ENCODE results near the gene SEMA4D. TPM values are rescaled to one million over a fixed set of nuclear protein-coding genes. Genes with fewer than 3 reads are reported as not detected.
"Not testable (repeated sequence)": the region's sequence is repeated elsewhere in the genome, so short reads cannot be mapped to it uniquely, and the experiment has no call there.

Gene SEMA4D
- total RNA-seq, 1 donor from 2014 or later = 388 TPM

DNA sequence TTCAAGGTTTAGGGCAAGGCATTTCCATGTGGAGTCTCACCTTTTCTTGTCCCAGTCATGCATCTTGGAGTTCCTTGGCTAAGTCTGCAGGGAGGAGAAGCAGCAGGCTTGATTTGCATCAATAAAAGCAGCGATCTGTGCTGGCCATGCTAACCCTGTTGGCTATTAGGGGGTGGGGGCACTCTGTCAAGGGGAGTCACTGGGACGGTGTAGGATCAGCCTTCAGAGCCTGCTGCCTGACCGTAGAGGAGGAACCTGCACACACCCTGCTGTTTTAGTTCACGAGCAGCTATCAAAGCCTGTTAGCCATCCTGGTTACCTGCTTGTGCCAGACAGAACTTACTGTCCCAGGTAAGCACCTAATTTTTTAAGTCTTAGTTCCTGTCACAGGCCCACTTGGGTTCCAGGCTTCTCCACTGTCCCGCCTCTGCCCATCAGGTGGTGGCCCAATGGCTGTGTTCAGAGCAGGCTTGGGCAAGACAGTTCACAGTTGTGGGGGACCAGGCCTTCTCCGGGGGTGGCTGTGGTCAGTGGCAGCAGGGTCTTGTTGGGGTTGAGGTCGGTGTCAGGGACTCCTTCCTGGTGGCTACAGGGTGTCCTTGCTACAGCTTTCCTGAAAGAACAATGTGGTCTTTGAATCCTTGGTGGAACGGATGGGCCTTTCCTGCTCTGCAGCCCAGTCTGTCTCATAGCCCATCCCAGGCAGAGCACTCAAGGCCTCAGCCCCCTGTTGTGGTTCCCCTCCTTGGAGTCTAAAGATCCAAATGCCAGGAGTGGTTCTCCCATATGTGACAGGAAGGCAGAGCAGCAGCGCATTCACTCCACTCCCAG is 135.9 kb downstream of the SEMA4D start:
- intact Hi-C loops (cut with micrococcal nuclease) = loop anchor here (2.0 kb wide), 1 partner anchor 13 kb away; no protein-coding TSS in a partner anchor

DNA sequence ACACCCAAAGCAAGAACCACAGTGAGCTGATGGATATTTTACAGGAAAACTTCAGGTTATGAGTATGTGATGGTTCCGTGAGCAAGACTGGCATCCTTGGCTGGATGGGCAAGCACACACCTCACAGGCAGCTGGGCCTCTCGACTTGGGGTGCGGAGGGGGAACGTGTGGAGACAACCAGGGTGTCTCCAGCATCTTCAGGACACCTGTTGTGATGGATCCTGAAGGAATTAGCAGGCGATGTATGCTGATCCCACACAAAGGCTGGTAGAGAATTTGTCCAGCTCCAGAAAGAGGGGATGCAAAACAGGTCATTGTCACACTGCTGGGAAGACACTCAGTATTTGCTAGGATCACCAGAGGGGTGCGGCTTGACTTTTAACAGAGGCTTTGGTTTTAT is 136.9 kb downstream of the SEMA4D start:
- intact Hi-C loops (cut with micrococcal nuclease) = loop anchor here (2.0 kb wide), 1 partner anchor 14 kb away; no protein-coding TSS in a partner anchor

GRCh38 chr9:89360465-89360864 is 137.4 kb downstream of the SEMA4D start:
- intact Hi-C loops (cut with micrococcal nuclease) = loop anchor here (2.0 kb wide), 1 partner anchor 14 kb away; no protein-coding TSS in a partner anchor

DNA sequence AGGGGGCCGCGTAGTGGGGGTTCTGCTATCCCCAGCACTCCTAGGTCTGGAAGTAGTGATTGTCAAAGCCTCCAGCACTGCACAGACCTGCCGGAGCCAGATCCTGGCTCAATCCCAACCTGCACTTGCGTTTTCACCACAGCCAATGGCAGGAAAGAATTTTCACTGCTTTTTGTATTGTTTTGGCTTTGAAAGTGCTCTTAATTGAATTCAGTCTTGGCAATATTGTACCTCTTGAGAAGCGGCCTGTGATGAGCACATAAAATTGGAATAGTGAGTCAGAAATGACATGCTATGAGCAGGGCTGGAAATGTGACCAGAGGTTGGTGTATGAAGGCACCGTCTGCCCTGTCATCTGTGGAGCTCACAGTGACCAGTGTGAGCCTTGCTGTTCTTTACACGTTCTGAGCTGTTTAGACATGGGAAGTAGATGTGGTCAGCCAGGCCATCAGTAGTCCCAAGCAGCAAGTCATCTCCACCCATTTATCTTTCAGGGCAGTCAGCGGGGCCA is 138.1 kb downstream of the SEMA4D start:
- intact Hi-C loops (cut with micrococcal nuclease) = loop anchor here (2.0 kb wide), 1 partner anchor 15 kb away; no protein-coding TSS in a partner anchor

- intact Hi-C loops (cut with micrococcal nuclease) = no loop called here
These were observed 138.9 kb downstream of the SEMA4D start for GRCh38 chr9:89358985-89359384.

GRCh38 chr9:89358376-89358916 is 139.5 kb downstream of the SEMA4D start:
- intact Hi-C loops (cut with micrococcal nuclease) = no loop called here

GRCh38 chr9:89357331-89358197 is 140.3 kb downstream of the SEMA4D start:
- intact Hi-C loops (cut with micrococcal nuclease) = no loop called here

DNA sequence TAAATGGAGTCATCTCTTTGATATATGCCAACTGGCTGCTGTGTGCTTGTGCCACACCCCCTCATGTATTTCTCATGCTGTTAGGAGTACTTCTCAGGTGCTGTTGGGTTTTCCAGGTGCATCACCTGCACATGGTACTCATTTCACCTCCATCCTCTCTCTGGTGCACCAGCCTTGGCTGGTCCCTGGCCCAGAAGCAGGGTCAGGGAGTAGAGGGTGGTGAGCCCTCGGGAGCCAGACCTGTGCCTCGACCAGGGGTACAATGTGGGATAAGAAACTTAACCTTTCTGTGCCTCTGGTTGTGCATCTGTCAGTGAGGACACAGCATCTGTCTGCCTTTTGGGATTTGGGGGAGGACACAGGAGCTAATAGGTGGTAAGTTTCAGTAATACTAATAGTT is 141.1 kb downstream of the SEMA4D start:
- intact Hi-C loops (cut with micrococcal nuclease) = no loop called here

- intact Hi-C loops (cut with micrococcal nuclease) = no loop called here
These were observed 143.4 kb downstream of the SEMA4D start for GRCh38 chr9:89354471-89354870.

DNA sequence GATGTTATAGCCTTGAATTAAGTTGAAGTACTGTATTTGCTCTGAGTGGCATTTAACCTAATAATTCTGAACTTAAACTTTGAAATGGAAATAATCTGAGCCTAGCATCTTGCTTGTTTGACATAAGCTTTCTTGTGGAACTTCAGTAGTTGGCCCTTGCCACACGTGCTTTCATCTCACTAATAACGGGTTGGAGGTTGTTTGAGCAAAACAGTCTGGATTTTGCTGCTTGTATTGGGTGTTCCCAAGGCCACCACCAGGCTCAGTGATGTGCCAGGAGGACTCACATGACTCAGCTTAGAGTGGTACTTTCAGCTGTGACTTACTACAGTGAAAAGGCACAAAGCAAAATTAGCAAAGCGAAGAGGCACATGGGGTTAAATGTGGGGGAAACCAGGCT is 143.9 kb downstream of the SEMA4D start:
- intact Hi-C loops (cut with micrococcal nuclease) = loop anchor here (2.0 kb wide), 1 partner anchor 35 kb away; the partner anchor contains the start of gene SECISBP2

DNA sequence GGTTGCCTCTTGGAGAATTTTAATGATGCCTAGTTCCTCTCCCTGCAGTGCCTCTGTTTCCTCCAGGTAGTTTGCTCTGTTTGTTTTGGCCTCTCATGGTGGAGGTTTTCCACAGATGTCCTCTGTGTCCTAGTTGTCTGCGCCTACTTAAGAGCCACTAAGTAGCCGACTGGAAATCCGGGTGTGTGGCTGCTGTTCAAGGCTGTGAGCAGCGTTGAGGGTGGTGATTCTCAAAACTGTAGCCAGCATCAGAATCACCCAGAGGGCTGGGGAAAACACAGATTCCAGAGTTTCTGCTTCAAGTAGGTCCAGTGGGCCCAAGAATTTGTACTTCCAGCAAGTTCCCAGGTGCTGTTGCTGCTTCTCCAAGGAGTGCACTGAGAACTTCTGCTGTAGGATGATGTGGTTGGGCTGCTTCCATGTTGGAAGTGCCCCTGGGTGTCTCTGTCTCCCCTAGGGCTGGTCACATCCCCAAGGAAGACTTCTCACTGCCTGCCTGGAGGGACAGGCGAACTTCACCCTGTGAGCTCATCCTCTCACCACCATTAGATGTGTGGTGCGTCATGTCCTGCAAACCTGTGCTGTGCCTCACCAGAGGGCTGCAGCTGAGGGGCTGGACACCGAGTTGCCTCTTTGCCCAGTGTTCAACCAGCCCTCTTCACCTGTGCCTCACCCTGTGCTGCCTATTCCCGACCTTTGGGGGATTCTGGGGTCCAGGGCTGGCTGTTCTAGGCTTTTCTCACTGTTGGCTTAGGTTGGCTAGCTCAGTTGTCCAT is 144.9 kb downstream of the SEMA4D start:
- intact Hi-C loops (cut with micrococcal nuclease) = loop anchor here (2.0 kb wide), 1 partner anchor 34 kb away; the partner anchor contains the start of gene SECISBP2

DNA sequence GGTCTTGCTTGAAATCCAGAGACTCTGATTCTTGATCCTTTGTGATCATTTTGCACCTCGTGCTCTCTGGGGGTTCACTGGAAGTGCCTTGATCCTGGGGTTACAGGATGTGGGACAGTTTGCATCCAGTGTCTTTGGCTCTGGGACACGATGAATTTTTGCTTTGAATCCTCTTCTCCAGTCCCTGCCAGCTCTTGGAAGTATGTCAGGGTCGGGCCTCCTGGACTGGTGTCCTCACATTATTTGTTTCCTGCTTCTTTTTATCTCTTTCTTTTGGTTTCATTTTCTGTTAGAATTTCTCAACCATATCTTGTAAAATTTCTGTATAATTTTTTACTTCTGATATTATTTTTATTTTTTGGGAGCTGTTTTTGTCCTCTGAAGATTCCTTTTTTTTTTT is 145.5 kb downstream of the SEMA4D start:
- intact Hi-C loops (cut with micrococcal nuclease) = loop anchor here (2.0 kb wide), 1 partner anchor 34 kb away; the partner anchor contains the start of gene SECISBP2

GRCh38 chr9:89351584-89352300 is 146.2 kb downstream of the SEMA4D start:
- intact Hi-C loops (cut with micrococcal nuclease) = loop anchor here (2.0 kb wide), 1 partner anchor 33 kb away; the partner anchor contains the start of gene SECISBP2

DNA sequence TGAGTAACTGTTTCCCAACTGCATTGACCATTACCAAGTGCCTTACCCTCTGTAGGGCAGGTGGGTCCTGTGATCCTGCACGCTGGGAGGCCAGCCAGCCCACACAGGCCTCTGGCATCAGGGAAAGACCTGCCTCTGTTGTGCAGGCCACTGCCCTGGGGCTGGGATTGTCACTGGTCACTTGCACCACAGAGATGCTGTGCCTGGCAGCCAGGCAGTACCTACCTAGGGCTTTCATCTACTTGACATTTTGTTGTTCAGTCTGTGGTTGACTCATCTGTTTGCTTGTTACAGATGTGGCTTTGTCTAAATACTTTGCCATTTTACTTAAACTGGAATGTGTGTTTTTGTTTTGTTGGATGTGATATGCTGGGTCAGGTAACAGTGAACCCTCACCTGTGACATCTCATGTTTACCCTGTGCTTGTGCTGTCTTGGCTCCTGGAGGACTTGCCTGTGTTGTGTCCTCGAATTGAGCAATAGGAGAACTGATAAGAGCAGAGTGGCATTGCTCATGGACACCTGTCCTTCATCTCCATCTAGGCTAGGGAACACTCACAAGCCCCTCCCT is 146.8 kb downstream of the SEMA4D start:
- intact Hi-C loops (cut with micrococcal nuclease) = no loop called here

DNA sequence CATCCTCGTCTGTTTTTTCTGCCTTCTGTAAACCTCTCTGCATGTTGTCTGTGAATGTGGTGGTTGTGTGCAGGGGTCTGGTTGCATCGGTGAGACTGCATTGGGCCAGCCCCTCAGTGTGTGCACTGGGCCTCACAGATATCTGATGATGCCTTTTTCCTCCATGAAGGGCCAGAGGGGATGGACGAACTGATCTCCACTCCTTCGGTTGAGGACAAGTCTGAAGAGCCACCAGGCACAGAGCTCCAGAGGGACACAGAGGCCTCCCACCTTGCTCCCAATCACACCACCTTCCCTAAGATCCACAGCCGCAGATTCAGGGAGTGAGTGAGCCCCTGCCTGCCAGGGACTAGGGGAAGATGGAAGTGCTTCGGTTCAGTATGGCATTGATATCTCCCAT is 148.3 kb downstream of the SEMA4D start:
- intact Hi-C loops (cut with micrococcal nuclease) = no loop called here

DNA sequence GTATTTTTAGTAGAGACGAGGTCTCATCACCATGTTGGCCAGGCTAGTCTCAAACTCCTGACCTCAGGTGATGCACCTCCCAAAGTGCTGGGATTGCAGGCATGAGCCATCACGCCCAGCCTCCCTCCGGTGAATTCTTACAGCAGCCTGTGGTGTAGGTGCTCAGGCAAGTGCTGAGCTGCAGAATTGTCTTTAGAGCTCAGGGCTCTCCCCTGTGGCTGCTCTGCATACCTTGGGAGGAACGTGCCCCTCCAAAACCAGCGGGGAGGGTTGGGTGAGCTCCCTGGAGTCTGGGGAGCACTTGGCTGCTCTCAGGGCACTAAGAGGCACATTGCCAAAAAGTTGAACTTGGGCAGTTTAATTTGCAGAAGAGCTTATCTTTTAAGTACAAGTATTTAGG is 150.3 kb downstream of the SEMA4D start:
- intact Hi-C loops (cut with micrococcal nuclease) = no loop called here

DNA sequence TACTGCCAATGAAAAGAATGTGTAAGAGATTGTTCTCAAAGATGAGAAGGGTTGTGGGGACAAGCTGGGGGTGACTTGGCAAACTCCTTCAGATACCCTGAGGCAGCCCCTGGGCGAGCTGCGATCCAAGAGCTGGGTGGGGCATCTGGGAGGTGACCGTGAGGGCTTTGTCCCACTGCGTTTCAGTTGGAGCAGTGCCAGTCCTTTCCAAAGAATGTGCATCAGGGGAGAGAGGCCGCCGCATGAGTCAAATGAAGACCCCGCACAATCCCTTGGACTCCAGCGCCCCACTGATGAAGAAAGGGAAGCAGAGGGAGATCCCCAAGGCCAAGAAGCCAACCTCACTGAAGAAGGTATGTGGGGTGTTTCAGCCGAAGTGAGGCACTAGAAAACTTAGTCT is 151.2 kb downstream of the SEMA4D start:
- intact Hi-C loops (cut with micrococcal nuclease) = no loop called here

GRCh38 chr9:89345476-89345875 is 152.4 kb downstream of the SEMA4D start:
- intact Hi-C loops (cut with micrococcal nuclease) = no loop called here

DNA sequence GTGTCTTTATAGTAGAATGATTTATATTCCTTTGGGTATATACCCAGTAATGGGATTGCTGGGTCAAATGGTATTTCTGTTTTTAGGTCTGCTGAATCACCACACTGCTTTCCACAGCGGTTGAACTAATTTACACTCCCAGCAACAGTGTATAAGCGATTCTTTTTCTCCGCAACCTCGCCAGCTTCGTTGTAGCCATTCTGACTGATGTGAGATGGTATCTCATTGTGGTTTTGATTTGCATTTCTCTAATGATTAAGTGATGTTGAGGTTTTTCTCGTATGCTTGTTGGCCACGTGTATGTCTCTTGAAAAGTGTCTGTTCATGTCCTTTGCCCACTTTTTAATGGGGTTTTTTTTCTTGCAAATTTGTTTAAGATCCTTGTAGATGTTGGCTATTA is 154.1 kb downstream of the SEMA4D start:
- intact Hi-C loops (cut with micrococcal nuclease) = not testable (repeated sequence)

Data from T-helper 1 cell treated with Interleukin-12 subunit alpha and Interleukin-12 subunit beta and Interleukin-4 antibody, amounts not matched to agents 30 ng/mL and 1 ng/mL, for 36 hours (primary cell).